Gastrocnemius medialis (tissue), 4 donors: Measurements from ENCODE around the gene GAL3ST1. TPM values are rescaled to one million over a fixed set of nuclear protein-coding genes. Genes with fewer than 3 reads are reported as not detected.
"Not testable (repeated sequence)": the region's sequence is repeated elsewhere in the genome, so short reads cannot be mapped to it uniquely, and the experiment has no call there.

Experiments
- ATAC-seq, 2 donors: fragments of 150-250 bp; one replicate each; pipeline ENCODE4 v1.9.1; 2016
- DNase-seq, 2 donors: peaks; one replicate each; pipeline ENCODE4 v3.0.0-alpha.2; 2019
- H3K27ac ChIP-seq, 4 donors: fragments of 200-600 bp; sonication (generic); 1 replicate in 1 of 4; 2 replicates in 3 of 4; pipeline ENCODE4 v1.5.1; 2016 to 2018; ENCODE audit warnings: mild to moderate bottlenecking in 2 of 4, moderate library complexity in 1 of 4
- H3K27me3 ChIP-seq, 3 donors: fragments of 200-600 bp; sonication (generic) in 2 of 3; 1 replicate in 1 of 3; 2 replicates in 2 of 3; pipeline versions ENCODE4 v1.5.1 to v1.6.0; 2016 to 2019; ENCODE audit warnings: mild to moderate bottlenecking in 1 of 3, moderate library complexity in 1 of 3
- H3K36me3 ChIP-seq, 2 donors: fragments of 200-600 bp; sonication (generic) in 1 of 2; one replicate each; pipeline ENCODE4 v1.5.1; 2017 to 2018
- H3K4me1 ChIP-seq, 2 donors: fragments of 200-600 bp; sonication (generic) in 1 of 2; one replicate each; pipeline ENCODE4 v1.5.1; 2016 to 2017; ENCODE audit warnings: mild to moderate bottlenecking in 2 of 2
- H3K4me3 ChIP-seq, 4 donors: fragments of 200-600 bp; sonication (generic) in 3 of 4; 1 replicate in 1 of 4; 2 replicates in 3 of 4; pipeline ENCODE4 v1.5.1; 2016 to 2019; ENCODE audit warnings: mild to moderate bottlenecking in 2 of 4
- H3K9me3 ChIP-seq, 3 donors: fragments of 200-600 bp; sonication (generic) in 2 of 3; 1 replicate in 1 of 3; 2 replicates in 2 of 3; pipeline ENCODE4 v1.5.1; 2016 to 2019
- CTCF ChIP-seq, 5 experiments: fragments of 450-650 bp in 3 of 5; fragments of 200-600 bp in 2 of 5; sonication (generic) in 2 of 5; IDR thresholded peaks in 4 of 5; conservative IDR thresholded peaks in 1 of 5; 1 replicate in 4 of 5; 2 replicates in 1 of 5; pipeline ENCODE4 v1.5.1; 2016 to 2019; ENCODE audit warnings: antibody characterized with exemption in 5 of 5, mild to moderate bottlenecking in 3 of 5, moderate library complexity in 3 of 5
- POLR2A ChIP-seq, 2 donors: fragments of 450-650 bp; IDR thresholded peaks; one replicate each; pipeline ENCODE4 v1.6.1; 2017; ENCODE audit warnings: antibody characterized with exemption in 2 of 2, mild to moderate bottlenecking in 2 of 2, moderate library complexity in 2 of 2
- in situ Hi-C, 4 donors: fragments of 200-750 bp; cut with MboI; loops; one replicate each; pipeline versions ENCODE4 v1.15.0 to v1.8.0; 2017; ENCODE audit warnings: low sequenced_read_pairs in 4 of 4
- intact Hi-C: fragments of 100-400 bp; cut with DNase I; formaldehyde crosslinking; loops from one replicate; pipeline ENCODE4 v1.15.1; 2023; ENCODE audit warnings: low total_unique reads
- total RNA-seq, 4 donors: library from RNA; depleted of rRNA; stranded (reverse); fragments of >200 nt; gene quantifications; one replicate each; pipeline versions ENCODE4 v1.1.0 to v1.2.3, GENCODE V29; 2016

Gene GAL3ST1
- total RNA-seq, 4 donors from 2014 or later = 0.29 to 2.0 (median 1.2) TPM

- DNase-seq = no peak
- H3K36me3 ChIP-seq = no peaks in the 10 kb centered on the region
- no peak overlapping the region for H3K4me3 ChIP-seq
- in situ Hi-C loops = no loop called here
- TF ChIP-seq POLR2A (IDR thresholded peaks at IDR 0.05) = no peak
- no peak for TF ChIP-seq CTCF (IDR thresholded peaks at IDR 0.05 in 4 of 5, conservative IDR thresholded peaks at IDR 0.05 in 1 of 5)
- H3K27me3 ChIP-seq = no peaks in the 10 kb centered on the region
- no peaks in the 10 kb centered on the region for H3K4me1 ChIP-seq
- intact Hi-C loops = no loop called here
- no peaks in the 10 kb centered on the region for H3K9me3 ChIP-seq
- no peak overlapping the region for H3K27ac ChIP-seq
- no peak for ATAC-seq
Observed at GRCh38 chr22:30555282-30556210, 18.9 kb downstream of the GAL3ST1 start.

- in situ Hi-C loops = no loop called here
- H3K27me3 ChIP-seq = no peaks in the 10 kb centered on the region
- no peak overlapping the region for H3K27ac ChIP-seq
- no peak overlapping the region for H3K4me3 ChIP-seq
- H3K36me3 ChIP-seq = no peaks in the 10 kb centered on the region
- intact Hi-C loops = no loop called here
- no peak for ATAC-seq
- no peak for TF ChIP-seq POLR2A (IDR thresholded peaks at IDR 0.05)
- TF ChIP-seq CTCF (IDR thresholded peaks at IDR 0.05 in 4 of 5, conservative IDR thresholded peaks at IDR 0.05 in 1 of 5) = no peak
- no peak for DNase-seq
- no peaks in the 10 kb centered on the region for H3K9me3 ChIP-seq
- no peaks in the 10 kb centered on the region for H3K4me1 ChIP-seq
Observed at GRCh38 chr22:30553971-30554370, 20.5 kb downstream of the GAL3ST1 start.

GRCh38 chr22:30552719-30553118, 21.7 kb downstream of the GAL3ST1 start:
- TF ChIP-seq POLR2A (IDR thresholded peaks at IDR 0.05) (no peak), CTCF (IDR thresholded peaks at IDR 0.05 in 4 of 5, conservative IDR thresholded peaks at IDR 0.05 in 1 of 5) (no peak)
- Histone ChIP-seq H3K9me3 (no peaks in the 10 kb centered on the region), H3K27me3 (no peaks in the 10 kb centered on the region), H3K4me1 (no peaks in the 10 kb centered on the region), H3K4me3 (no peak overlapping the region), H3K36me3 (no peaks in the 10 kb centered on the region), H3K27ac (no peak overlapping the region)
- no peak for ATAC-seq
- in situ Hi-C loops (no loop called here), intact Hi-C loops (no loop called here)
- no peak for DNase-seq

GRCh38 chr22:30551813-30552212, 22.7 kb downstream of the GAL3ST1 start:
- H3K4me1 ChIP-seq, intact Hi-C loops, ATAC-seq, H3K27me3 ChIP-seq, in situ Hi-C loops, H3K27ac ChIP-seq, H3K9me3 ChIP-seq, H3K36me3 ChIP-seq, H3K4me3 ChIP-seq, DNase-seq: not testable (repeated sequence)

- H3K27ac ChIP-seq = no peak overlapping the region
- no peak for DNase-seq
- peaks cover 16 to 17% (median 17%) of the 10 kb centered on the region in 3 donors for H3K27me3 ChIP-seq
- TF ChIP-seq POLR2A (IDR thresholded peaks at IDR 0.05) (no peak), CTCF (IDR thresholded peaks at IDR 0.05 in 4 of 5, conservative IDR thresholded peaks at IDR 0.05 in 1 of 5) (no peak)
- in situ Hi-C loops (no loop called here), intact Hi-C loops (no loop called here)
- ATAC-seq = no peak
- no peaks in the 10 kb centered on the region for H3K36me3 ChIP-seq
- H3K9me3 ChIP-seq = no peaks in the 10 kb centered on the region
- no peaks in the 10 kb centered on the region for H3K4me1 ChIP-seq
- H3K4me3 ChIP-seq = no peak overlapping the region
Observed at GRCh38 chr22:30547188-30547587, 27.3 kb downstream of the GAL3ST1 start.
